HG02884 (cell line): ENCODE results near the gene ZNF30.
"Not testable (repeated sequence)": the region's sequence is repeated elsewhere in the genome, so short reads cannot be mapped to it uniquely, and the experiment has no call there.

Source experiments
- ATAC-seq: cut with Tn5 transposase; IDR thresholded peaks from one replicate; pipeline ENCODE4 v1.9.1; 2021; ENCODE audit warnings: mild to moderate bottlenecking, moderate library complexity; ENCODE audit not compliant: unreplicated experiment

ZNF30 gene

DNA sequence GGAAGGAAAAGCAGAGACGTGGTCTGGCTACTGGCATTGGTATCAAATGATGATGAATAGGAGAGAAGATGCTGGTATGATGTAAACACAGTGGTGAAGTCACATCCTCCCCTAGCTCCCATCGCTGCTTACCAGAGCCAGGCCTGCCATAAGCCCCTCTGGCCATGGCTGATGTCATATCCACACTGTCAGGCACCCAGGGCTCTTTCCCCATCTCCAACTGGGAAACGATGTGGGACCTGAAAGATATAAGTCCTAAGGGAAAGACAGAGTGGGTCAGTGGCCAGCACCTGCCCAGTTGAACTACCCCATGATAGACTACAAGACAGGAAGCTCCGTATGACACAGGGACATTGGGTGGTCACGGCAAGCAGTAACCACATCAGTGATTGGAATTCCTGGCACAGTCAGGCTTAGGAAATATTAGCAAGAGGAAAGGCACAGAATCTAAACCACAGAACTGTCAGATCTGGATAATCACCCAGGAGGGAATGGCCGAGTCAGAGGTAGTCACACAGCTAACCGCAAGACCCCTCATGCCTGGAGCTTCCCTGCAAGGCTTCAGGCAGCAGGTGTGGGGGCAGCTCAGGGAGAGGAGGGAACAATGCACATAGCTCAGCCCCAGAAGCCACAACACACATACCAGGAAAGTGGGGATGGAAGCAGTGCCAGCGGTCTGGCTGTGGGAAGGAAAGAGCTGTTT, 33.6 kb downstream of the ZNF30 start:
- no peak for ATAC-seq

GRCh38 chr19:34960940-34961679, 34.4 kb downstream of the ZNF30 start:
- ATAC-seq: no peak

DNA sequence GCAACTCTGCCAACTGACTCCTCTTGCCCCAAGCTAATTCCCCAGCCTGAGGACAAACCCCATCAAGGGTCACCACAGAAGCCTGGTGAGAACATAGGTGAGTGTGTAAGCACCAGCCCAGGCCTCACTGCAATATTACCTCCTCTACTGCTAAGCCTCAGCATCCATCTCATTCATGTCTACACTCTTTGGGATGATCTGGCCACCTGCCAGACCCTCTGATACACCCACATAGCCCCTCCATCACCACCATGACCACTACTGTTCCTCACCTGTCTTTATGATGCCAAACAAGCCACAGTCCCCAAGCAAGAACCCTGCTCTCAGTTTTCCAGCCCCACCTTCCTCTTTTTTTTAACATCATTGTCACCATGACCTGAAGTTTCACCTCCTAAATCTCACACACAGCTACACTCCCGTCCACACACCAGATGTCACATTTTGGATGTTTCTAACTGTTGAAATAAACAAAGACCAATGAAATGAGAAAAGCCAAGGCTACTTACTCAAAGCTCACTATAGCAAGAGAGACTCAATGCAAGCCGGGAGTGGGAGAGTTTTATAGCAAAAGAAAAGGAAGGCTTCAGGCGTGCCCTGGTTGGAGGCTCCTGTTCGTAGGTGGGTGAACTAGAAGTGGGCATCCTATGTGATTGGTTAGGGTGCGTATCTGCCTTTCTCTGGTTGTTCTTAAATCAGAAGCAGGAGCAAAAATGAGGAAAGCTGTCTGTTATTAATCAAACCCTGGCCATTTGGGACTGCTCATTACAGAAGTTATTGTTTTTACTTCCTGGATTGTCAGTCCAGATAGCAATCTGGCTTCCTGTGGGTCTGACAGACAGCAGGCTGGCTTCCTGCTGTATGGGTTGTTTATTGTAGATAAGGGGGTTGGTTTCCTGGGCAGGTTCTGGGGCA, 35.3 kb downstream of the ZNF30 start:
- no peak for ATAC-seq

- ATAC-seq: no peak
These were observed 36.2 kb downstream of the ZNF30 start for GRCh38 chr19:34962687-34963572.

- peak; percentile 78 for ATAC-seq
These were observed 37.1 kb downstream of the ZNF30 start, which contains the start of gene ZNF792 for GRCh38 chr19:34963573-34964406. Gene ZNF792 (minus strand): TSS chr19:34964229. CDS start chr19:34963662, 567 bp downstream.

- no peak for ATAC-seq
These were observed 37.9 kb downstream of the ZNF30 start for GRCh38 chr19:34964598-34964997.

DNA sequence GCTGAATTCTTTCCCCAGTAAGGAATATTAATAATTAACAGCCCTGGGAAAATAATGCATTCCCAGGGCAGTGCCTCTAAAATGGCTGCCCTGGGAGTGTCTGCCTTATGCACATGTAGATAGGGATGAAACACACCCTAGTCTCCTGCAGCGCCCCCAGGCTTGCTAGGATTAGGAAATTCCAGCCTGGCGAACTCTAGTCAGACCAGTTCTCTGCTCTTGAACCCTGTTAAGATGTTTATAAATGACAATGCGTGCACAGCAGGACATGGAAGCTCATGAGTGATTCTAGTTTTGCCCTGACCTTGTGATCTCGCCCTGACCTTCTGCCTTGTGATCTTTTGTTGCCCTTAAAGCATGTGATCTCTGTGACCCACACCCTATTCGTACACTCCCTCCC, 38.8 kb downstream of the ZNF30 start:
- not testable (repeated sequence) for ATAC-seq

DNA sequence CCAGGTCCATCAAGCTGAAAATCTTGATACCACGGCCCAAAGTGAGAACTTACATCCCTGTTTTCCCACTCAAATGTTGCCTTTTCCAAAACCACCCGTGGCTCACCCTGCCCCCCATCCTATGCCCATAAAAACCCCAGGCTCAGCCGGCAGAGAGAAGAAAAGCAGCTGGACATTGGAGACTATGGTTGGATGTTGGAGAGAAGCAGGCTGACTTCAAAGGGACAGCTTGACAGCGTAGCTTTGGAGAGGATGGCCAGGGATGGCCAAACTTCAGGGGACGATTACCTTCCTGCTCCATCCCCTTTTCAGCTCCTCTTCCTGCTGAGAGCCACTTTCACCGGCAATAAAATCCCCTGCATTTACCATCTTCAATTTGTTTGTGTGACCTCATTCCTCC, 40.8 kb downstream of the ZNF30 start:
- no peak for ATAC-seq

DNA sequence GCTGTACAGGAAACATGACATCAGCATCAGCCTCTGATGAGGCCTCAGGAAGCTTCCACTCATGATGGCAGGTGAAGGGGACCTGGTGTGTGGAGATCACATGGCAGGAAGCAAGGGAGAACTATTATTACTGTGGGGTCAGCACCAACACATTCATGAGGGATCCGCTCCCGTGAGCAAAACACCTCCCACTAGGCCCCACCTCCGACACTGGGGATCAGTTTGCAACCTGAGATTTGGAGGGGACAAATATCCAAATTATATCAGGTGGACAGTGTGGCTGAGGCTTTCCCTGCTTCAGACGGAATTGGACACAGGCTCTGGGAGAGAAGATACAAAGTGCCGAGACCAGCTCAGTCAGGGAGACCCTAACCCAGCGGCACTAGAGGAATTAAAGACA, 43.0 kb downstream of the ZNF30 start:
- ATAC-seq: no peak

GRCh38 chr19:34970185-34970780, 43.6 kb downstream of the ZNF30 start:
- ATAC-seq: not testable (repeated sequence)

- ATAC-seq: no peak
These were observed 45.5 kb downstream of the ZNF30 start for GRCh38 chr19:34972163-34972705.

- no peak for ATAC-seq
These were observed 47.9 kb downstream of the ZNF30 start for GRCh38 chr19:34974646-34975045.

- no peak for ATAC-seq
These were observed 48.4 kb downstream of the ZNF30 start for GRCh38 chr19:34975056-34975455.

DNA sequence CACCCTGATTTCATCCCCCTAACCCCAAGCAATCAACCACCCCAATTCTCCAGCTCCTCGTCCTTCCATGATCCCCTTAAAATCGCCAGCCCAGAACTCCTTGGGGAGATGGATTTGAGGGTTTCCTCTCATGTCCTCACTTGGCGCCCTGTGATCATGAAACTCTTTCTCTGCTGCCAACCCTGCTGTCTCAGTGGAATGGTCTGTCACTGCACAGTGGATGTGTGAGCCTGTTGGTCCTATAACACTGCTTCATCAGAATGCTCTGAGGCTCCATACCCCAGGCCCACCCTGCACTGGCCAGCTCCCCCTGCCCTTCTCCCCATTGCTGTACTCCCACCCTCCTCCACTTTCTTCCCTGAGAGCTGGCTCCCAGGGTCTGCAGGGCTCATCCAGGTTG, 49.9 kb downstream of the ZNF30 start:
- no peak for ATAC-seq

- ATAC-seq: no peak
These were observed 53.3 kb downstream of the ZNF30 start for GRCh38 chr19:34979819-34980640.

DNA sequence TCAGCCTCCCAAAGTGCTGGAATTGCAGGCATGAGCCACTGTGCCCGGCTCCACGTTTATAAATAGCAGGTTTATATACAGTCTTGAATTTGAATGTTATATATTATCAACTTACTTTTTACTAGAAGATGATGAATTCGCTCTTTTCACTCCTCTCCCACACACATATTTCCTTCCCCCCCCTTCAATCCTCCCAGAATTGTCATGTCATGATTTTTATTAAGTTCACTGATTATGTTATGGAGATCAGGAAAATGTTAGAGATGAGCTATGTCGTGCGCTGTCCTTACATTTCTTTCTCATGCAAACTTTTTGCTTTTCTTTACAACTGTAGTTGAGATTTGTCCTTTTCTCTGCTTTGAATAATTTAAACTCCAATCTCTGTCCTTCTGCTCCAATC, 55.6 kb downstream of the ZNF30 start:
- no peak for ATAC-seq

DNA sequence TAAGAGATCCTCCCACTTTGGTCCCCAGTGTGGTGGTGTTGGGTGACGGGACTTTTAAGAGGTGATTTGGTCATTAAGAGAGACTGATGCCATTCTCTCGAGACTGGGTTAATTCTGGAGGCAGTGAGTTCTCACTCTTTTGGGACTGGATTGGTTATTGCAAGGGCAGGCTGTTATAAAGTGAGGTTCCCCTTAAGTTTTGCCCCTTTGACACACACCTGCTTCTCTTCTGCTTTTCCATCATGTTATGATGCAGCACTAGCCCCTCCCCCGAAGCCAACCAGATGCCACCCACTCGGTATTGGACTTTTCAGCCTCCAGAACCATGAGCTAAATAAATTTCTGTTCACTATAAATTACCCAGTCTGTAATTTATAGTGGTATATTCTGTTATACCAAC, 57.1 kb downstream of the ZNF30 start:
- ATAC-seq: no peak

- no peak for ATAC-seq
These were observed 57.6 kb downstream of the ZNF30 start for GRCh38 chr19:34984287-34984686.
